22Rv1 (cell line): ENCODE results near the gene ULK4.

Source experiments
- ZFX ChIP-seq: fragments of 450-650 bp; IDR thresholded peaks from 2 replicates; pipeline ENCODE4 v1.6.1; 2017; ENCODE audit warnings: antibody characterized with exemption, borderline replicate concordance
- TF ChIP-seq, protein P1 (sequence below): fragments of 450-650 bp; IDR thresholded peaks from 2 replicates; pipeline ENCODE4 v1.5.1; 2017; ENCODE audit warnings: mild to moderate bottlenecking

DNA sequence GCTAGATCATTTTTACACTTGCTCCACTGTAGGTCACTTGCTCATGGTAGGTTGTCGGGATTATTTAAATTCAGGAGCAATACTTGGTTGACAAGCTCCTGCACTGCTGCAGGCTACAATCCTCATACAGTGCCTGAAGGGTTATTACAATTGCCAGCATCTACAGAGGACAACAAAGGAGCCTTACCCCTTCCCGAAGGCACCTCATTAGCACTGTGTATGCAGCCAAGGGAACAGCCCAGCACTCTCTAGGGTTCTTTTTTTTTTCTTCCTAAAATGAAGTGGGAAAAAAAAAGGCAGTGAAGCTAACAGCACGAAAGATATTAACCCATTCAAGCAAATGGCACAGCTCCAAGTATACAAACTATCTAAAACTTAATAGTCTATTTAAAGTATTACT is 142.7 kb downstream of the ULK4 start:
- TF ChIP-seq, protein P1, sequence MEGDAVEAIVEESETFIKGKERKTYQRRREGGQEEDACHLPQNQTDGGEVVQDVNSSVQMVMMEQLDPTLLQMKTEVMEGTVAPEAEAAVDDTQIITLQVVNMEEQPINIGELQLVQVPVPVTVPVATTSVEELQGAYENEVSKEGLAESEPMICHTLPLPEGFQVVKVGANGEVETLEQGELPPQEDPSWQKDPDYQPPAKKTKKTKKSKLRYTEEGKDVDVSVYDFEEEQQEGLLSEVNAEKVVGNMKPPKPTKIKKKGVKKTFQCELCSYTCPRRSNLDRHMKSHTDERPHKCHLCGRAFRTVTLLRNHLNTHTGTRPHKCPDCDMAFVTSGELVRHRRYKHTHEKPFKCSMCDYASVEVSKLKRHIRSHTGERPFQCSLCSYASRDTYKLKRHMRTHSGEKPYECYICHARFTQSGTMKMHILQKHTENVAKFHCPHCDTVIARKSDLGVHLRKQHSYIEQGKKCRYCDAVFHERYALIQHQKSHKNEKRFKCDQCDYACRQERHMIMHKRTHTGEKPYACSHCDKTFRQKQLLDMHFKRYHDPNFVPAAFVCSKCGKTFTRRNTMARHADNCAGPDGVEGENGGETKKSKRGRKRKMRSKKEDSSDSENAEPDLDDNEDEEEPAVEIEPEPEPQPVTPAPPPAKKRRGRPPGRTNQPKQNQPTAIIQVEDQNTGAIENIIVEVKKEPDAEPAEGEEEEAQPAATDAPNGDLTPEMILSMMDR = no peak
- no peak for TF ChIP-seq ZFX
